Ovary (tissue), 9 donors: ENCODE results near the gene INVS. TPM values are rescaled to one million over a fixed set of nuclear protein-coding genes. Genes with fewer than 3 reads are reported as not detected.

ENCODE experiments used
- DNase-seq, 5 donors: peaks; one replicate each; pipeline ENCODE4 v3.0.0-alpha.2; 2019 to 2020
- H3K27ac ChIP-seq, 2 donors: fragments of 200-600 bp; one replicate each; pipeline versions ENCODE4 v1.5.1 to v1.8.0; 2019 to 2022
- H3K27me3 ChIP-seq: fragments of 200-600 bp; one replicate; pipeline ENCODE4 v1.8.0; 2022
- H3K36me3 ChIP-seq: fragments of 200-600 bp; sonication (generic); one replicate; pipeline ENCODE4 v1.5.1; 2019
- H3K4me1 ChIP-seq: one replicate; pipeline ENCODE4 v1.8.1; 2013; ENCODE audit warnings: mild to moderate bottlenecking, moderate library complexity; ENCODE audit not compliant: insufficient read depth
- H3K4me3 ChIP-seq: fragments of 200-600 bp; sonication (generic); one replicate; pipeline ENCODE4 v1.5.1; 2017
- H3K9me3 ChIP-seq, 2 donors: fragments of 200-600 bp in 1 of 2; sonication (generic) in 1 of 2; one replicate each; pipeline versions ENCODE4 v1.5.1 to v1.8.1; 2013 to 2019; ENCODE audit warnings: mild to moderate bottlenecking in 1 of 2, moderate library complexity in 1 of 2
- EP300 ChIP-seq: sonication (generic); formaldehyde crosslinking; IDR thresholded peaks from one replicate; pipeline ENCODE4 v1.6.1; 2017; ENCODE audit warnings: antibody characterized with exemption
- POLR2A ChIP-seq: fragments of 450-650 bp; IDR thresholded peaks from one replicate; pipeline ENCODE4 v1.6.1; 2017; ENCODE audit warnings: antibody characterized with exemption, mild to moderate bottlenecking, moderate library complexity
- WGBS, 3 donors: extraction: QIAGEN DNeasy Blood & Tissue Kit in 1 of 3; methylation state at CpG; one replicate each; pipeline versions ENCODE4 v1.1.5 to v1.1.7; 2013 to 2017; 5-methylcytosine and 5-hydroxymethylcytosine counted together
- intact Hi-C, 4 donors: fragments of 100-400 bp; cut with DNase I; formaldehyde crosslinking; loops; one replicate each; pipeline versions ENCODE4 v1.11.0 to v1.15.1; 2022 to 2023
- polyA plus RNA-seq, 2 donors: library from polyadenylated mRNA; stranded (reverse); fragments of 200-250 nt in 1 of 2; fragments of 350-450 nt in 1 of 2; fragmentation: Illumina TruSeq in 1 of 2; extraction: RNeasy Lipid Tissue Mini Kit (QIAGEN cat#74804) in 1 of 2; gene quantifications; one replicate each; pipeline ENCODE4 v1.2.3, GENCODE V29; 2013 to 2014
- total RNA-seq, 7 donors: library from RNA; depleted of rRNA in 2 of 7; stranded (reverse); fragments of >200 nt in 2 of 7; fragmentation: NEBNext Ultra II Directional in 3 of 7; extraction: Animal tissue kit (Norgen Biotek cat#: 25700) in 3 of 7; gene quantifications; one replicate each; pipeline versions ENCODE4 v1.1.0 to v1.2.4, GENCODE V29; 2016 to 2023
- TF ChIP-seq, protein P1 (sequence below), 3 donors: fragments of 450-650 bp in 2 of 3; fragments of 200-600 bp in 1 of 3; IDR thresholded peaks; one replicate each; pipeline versions ENCODE4 v1.5.1 to v1.8.0; 2016 to 2022; ENCODE audit warnings: antibody characterized with exemption in 3 of 3, mild to moderate bottlenecking in 1 of 3
- donor health status: DM: no; HTN: no; CAD: no; lungs with moderate emphysema.
- donor health status: DM: no; HTN: no; CAD: no.
- donor health status: Bipolar disorder and iron deficiency.
- donor health status: DM: yes; HTN: yes; CAD: no.
- donor health status: DM: no; HTN: no; CAD: no.
- donor health status: DM: yes; HTN: yes; CAD: no.

The INVS gene
- total and polyA plus RNA-seq, 9 donors = 7.7 to 28.4 (median 22.9) TPM

DNA sequence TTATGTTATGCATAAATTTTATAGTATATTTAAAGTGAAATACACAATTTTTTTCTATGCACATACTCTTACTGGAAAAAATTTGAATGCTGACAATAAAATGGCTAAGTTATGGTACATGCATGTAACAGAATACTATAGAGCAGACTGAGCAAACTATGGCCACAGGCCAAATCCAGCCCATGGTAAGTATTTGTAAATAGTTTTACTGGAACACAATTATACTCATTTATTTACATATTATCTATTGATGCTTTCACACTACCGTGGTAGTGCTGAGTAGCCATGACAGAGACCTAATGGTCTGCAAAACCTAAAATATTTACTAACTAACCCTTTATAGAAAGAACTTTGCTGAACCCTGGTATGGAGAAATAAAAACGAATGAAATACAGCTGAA is 208.0 kb downstream of the INVS start:
- intact Hi-C loops = no loop called here
- Histone ChIP-seq H3K36me3 (no peaks in the 10 kb centered on the region), H3K27me3 (no peaks in the 10 kb centered on the region), H3K27ac (no peak overlapping the region), H3K9me3 (no peaks in the 10 kb centered on the region), H3K4me1 (no peaks in the 10 kb centered on the region), H3K4me3 (no peak overlapping the region)
- no peak for DNase-seq
- no peak for TF ChIP-seq POLR2A
- TF ChIP-seq, protein P1, sequence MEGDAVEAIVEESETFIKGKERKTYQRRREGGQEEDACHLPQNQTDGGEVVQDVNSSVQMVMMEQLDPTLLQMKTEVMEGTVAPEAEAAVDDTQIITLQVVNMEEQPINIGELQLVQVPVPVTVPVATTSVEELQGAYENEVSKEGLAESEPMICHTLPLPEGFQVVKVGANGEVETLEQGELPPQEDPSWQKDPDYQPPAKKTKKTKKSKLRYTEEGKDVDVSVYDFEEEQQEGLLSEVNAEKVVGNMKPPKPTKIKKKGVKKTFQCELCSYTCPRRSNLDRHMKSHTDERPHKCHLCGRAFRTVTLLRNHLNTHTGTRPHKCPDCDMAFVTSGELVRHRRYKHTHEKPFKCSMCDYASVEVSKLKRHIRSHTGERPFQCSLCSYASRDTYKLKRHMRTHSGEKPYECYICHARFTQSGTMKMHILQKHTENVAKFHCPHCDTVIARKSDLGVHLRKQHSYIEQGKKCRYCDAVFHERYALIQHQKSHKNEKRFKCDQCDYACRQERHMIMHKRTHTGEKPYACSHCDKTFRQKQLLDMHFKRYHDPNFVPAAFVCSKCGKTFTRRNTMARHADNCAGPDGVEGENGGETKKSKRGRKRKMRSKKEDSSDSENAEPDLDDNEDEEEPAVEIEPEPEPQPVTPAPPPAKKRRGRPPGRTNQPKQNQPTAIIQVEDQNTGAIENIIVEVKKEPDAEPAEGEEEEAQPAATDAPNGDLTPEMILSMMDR (IDR thresholded peaks at IDR 0.05) = no peak
- no peak for TF ChIP-seq EP300
- WGBS, 3 donors = 40 to 72% (median 52%) methylated on average over 2 of the region's 2 CpGs

DNA sequence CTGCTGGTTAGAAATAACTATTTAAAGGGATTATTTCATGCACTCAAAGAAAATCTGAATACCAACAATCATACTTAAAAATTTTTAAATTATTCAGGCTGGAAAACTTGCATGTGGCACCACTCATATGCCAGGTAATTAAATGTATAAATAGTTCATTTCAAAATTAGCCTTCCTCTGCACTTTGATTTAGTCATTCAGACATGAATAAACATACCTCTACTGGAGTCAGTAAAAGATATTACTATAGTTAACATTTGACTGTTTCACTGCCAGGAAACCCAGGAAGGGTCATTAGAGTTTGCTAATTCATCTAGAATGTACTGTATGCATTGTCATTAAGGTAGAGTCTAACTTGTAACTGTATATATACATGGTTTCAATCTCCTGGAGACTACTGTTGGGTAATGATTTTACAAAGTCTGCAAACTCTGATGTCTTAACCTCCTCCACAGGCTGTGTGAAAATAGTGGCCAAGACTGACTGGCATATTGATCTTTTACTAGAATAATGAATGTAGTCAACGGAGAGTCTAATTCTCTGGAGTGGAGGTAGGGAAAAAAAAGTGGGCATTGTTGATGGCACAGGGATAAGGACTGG is 210.0 kb downstream of the INVS start:
- Histone ChIP-seq H3K4me1 (no peaks in the 10 kb centered on the region), H3K27ac (no peak overlapping the region), H3K27me3 (no peaks in the 10 kb centered on the region), H3K4me3 (no peak overlapping the region), H3K9me3 (no peaks in the 10 kb centered on the region), H3K36me3 (no peaks in the 10 kb centered on the region)
- WGBS, 3 donors = 86 to 87% (median 86%) methylated on average over 1 of the region's 1 CpG
- TF ChIP-seq POLR2A (no peak), EP300 (no peak)
- TF ChIP-seq, protein P1 (IDR thresholded peaks at IDR 0.05) = no peak
- intact Hi-C loops = no loop called here
- DNase-seq = no peak

DNA sequence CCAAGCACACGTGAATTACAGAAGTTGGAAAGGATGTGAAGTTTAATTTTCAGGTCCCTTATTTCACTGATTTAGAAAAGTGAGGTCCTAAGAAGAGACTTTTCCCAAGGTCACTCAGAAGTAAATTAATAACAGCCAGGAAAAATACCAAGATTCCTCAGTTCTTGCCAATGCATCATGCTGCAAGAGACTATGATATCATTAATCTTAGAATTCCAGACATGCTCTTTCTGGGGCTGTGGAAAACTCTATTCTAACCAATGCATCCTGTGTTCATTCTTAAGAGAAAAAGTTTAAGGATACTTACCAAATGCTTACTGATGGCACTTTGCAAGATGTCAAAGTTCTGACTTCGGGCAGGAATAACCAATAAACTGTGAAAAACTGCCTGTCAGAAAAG is 210.9 kb downstream of the INVS start:
- no peaks in the 10 kb centered on the region for H3K36me3 ChIP-seq
- no peaks in the 10 kb centered on the region for H3K9me3 ChIP-seq
- DNase-seq = no peak
- no peaks in the 10 kb centered on the region for H3K27me3 ChIP-seq
- 46 to 49% (median 46%) methylated on average over 2 of the region's 2 CpGs for WGBS, 3 donors
- intact Hi-C loops = no loop called here
- H3K4me1 ChIP-seq = no peaks in the 10 kb centered on the region
- TF ChIP-seq POLR2A (no peak), EP300 (no peak)
- TF ChIP-seq, protein P1 (IDR thresholded peaks at IDR 0.05) = no peak
- H3K4me3 ChIP-seq = no peak overlapping the region
- no peak overlapping the region for H3K27ac ChIP-seq

DNA sequence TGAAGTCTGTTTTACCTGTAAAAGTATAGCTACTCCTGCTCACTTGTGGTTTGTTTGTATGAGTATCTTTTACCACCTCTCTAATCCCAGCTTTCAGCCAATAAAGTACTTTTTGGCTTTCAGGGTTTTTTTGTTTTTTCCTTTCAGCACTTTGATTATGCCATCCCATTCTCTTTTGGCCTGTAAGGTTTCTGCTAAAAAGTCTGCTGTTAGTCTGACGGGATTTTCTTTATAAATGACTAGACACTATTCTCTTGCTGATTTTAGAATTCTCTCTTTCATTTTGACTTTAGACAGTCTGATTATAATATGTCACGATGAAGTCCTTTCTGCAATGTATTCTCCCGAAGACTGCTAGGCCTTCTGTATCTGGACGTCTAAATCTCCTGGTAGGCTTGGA is 216.5 kb downstream of the INVS start:
- H3K4me3 ChIP-seq = no peak overlapping the region
- 94 to 97% (median 97%) methylated on average over 4 of the region's 4 CpGs for WGBS, 3 donors
- no peaks in the 10 kb centered on the region for H3K36me3 ChIP-seq

More for the DNA sequence above, 216.5 kb downstream of the INVS start:
- DNase-seq = no peak
- no peak for TF ChIP-seq EP300
- TF ChIP-seq, protein P1 (IDR thresholded peaks at IDR 0.05) = no peak
- no peak for TF ChIP-seq POLR2A
- intact Hi-C loops = no loop called here
- no peaks in the 10 kb centered on the region for H3K9me3 ChIP-seq
- H3K4me1 ChIP-seq = no peaks in the 10 kb centered on the region
- no peaks in the 10 kb centered on the region for H3K27me3 ChIP-seq
- no peak overlapping the region for H3K27ac ChIP-seq
